ENCODE data around the gene GFRA4. TPM values are rescaled to one million over a fixed set of nuclear protein-coding genes. Genes with fewer than 3 reads are reported as not detected.

Gene GFRA4
- total and polyA plus RNA-seq, 12 donors: not detected

DNA sequence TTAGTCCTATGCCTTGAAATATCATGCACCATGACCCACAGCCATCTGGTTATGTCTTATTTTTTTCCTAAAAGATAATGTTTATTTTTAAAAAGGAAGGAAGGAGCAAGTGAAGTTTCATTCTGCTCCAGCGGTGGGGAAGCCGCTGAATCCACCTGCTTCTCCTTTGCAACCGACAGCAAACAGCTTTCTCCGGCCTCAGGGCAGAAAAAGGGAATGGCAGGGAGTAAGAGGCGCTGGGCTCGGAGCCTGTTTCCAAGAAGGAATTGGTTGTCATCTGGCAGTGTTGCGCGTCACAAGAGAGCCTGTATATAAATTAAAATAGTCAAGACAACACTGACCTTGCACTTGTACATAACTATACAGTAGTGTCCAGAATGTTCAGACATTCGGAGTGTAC is 14.2 kb downstream of the GFRA4 start:
- H3K27me3 ChIP-seq: no peaks in the 10 kb centered on the region
- H3K4me1 ChIP-seq (replicated peaks in 1 of 2): no peaks in the 10 kb centered on the region
- DNase-seq: peak in 1 of 7 donors; percentile 57
- TF ChIP-seq POLR2A (IDR thresholded peaks at IDR 0.05): no peak
- TF ChIP-seq, protein P1, sequence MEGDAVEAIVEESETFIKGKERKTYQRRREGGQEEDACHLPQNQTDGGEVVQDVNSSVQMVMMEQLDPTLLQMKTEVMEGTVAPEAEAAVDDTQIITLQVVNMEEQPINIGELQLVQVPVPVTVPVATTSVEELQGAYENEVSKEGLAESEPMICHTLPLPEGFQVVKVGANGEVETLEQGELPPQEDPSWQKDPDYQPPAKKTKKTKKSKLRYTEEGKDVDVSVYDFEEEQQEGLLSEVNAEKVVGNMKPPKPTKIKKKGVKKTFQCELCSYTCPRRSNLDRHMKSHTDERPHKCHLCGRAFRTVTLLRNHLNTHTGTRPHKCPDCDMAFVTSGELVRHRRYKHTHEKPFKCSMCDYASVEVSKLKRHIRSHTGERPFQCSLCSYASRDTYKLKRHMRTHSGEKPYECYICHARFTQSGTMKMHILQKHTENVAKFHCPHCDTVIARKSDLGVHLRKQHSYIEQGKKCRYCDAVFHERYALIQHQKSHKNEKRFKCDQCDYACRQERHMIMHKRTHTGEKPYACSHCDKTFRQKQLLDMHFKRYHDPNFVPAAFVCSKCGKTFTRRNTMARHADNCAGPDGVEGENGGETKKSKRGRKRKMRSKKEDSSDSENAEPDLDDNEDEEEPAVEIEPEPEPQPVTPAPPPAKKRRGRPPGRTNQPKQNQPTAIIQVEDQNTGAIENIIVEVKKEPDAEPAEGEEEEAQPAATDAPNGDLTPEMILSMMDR (IDR thresholded peaks at IDR 0.05): no peak
- 86 to 92% (median 88%) methylated on average over 9 of the region's 9 CpGs for WGBS, 4 donors
- no peak overlapping the region for H3K4me3 ChIP-seq
- H3K27ac ChIP-seq: no peak overlapping the region
- H3K36me3 ChIP-seq (replicated peaks in 1 of 2): peaks cover 0 to 47% of the 10 kb centered on the region in 2 donors
- intact Hi-C loops (cut with DNase I): no loop called here
- H3K9me3 ChIP-seq (replicated peaks in 1 of 3): no peaks in the 10 kb centered on the region

DNA sequence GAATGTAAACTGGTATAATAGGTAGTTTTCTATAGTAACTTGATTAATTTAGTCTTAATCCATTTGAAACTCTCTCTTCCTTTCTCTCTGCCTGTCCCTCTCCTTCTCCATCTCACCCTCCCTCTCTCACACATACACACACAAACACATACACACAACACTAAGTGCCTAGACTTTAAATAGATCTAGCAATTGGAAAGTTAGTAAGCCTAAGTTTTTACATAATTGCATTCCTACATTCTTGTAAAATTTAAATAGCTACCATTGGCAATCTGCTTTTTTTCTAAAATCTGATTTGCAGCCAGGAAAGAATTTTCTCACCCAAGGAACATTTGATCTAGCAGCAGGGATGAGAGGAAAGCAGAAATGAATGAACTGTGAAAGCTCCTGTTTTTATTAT is 15.7 kb downstream of the GFRA4 start:
- TF ChIP-seq POLR2A (IDR thresholded peaks at IDR 0.05): no peak
- TF ChIP-seq, protein P1 (IDR thresholded peaks at IDR 0.05): no peak
- Histone ChIP-seq H3K9me3 (replicated peaks in 1 of 3) (no peaks in the 10 kb centered on the region), H3K27ac (no peak overlapping the region), H3K36me3 (replicated peaks in 1 of 2) (peaks cover 0 to 47% of the 10 kb centered on the region in 2 donors), H3K4me1 (replicated peaks in 1 of 2) (no peaks in the 10 kb centered on the region), H3K4me3 (no peak overlapping the region), H3K27me3 (no peaks in the 10 kb centered on the region)
- DNase-seq: no peak
- intact Hi-C loops (cut with DNase I): no loop called here

DNA sequence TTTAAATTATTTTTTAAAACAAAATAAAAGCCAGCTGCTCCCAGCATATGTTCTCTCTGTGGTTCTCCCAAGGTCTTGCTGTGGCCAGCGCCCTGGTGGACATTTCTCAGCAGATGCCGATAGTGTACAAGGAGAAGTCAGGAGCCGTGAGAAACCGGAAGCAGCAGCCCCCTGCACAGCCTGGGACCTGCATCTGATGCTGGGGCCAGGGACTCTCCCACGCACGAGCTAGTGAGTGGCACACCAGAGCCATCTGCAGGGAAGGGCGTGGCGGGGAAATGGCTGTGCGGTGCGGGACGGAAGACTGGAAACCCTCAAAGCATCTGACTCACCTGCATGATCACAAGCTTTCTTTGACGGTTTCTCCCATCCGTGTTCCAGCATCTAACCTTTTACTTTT is 16.5 kb downstream of the GFRA4 start:
- no peak for TF ChIP-seq POLR2A (IDR thresholded peaks at IDR 0.05)
- TF ChIP-seq, protein P1 (IDR thresholded peaks at IDR 0.05): no peak
- DNase-seq: peak in 1 of 7 donors; percentile 46
- Histone ChIP-seq H3K36me3 (replicated peaks in 1 of 2) (peaks cover 0 to 47% of the 10 kb centered on the region in 2 donors), H3K27me3 (no peaks in the 10 kb centered on the region), H3K4me3 (no peak overlapping the region), H3K27ac (no peak overlapping the region), H3K4me1 (replicated peaks in 1 of 2) (no peaks in the 10 kb centered on the region), H3K9me3 (replicated peaks in 1 of 3) (no peaks in the 10 kb centered on the region)
- WGBS, 4 donors: 83 to 94% (median 89%) methylated on average over 13 of the region's 13 CpGs
- intact Hi-C loops (cut with DNase I): no loop called here

DNA sequence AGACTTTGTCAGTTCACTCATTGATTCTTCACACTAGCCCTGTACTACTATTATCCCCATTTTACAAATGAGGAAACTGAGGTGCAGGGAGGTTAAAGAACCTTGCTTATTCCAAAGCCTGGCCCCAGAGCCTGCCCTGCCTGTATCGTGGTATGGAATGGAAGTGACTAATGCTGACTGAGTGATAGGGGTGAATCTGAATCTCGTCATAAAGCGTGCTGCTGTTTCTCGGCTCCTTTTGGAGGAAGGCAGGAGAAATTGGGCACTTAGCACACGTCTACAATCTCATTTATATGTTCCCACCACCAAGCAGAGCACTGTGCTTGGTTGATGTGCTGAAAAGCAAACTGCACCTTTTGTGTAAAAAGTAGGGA is 17.1 kb downstream of the GFRA4 start:
- Histone ChIP-seq H3K9me3 (replicated peaks in 1 of 3) (no peaks in the 10 kb centered on the region), H3K4me3 (no peak overlapping the region), H3K4me1 (replicated peaks in 1 of 2) (no peaks in the 10 kb centered on the region), H3K36me3 (replicated peaks in 1 of 2) (peaks cover 0 to 47% of the 10 kb centered on the region in 2 donors), H3K27me3 (no peaks in the 10 kb centered on the region), H3K27ac (no peak overlapping the region)
- WGBS, 4 donors: 84 to 95% (median 89%) methylated on average over 5 of the region's 5 CpGs
- TF ChIP-seq, protein P1 (IDR thresholded peaks at IDR 0.05): no peak
- no peak for TF ChIP-seq POLR2A (IDR thresholded peaks at IDR 0.05)
- intact Hi-C loops (cut with DNase I): no loop called here
- no peak for DNase-seq

All from adrenal gland (tissue), 12 donors.